Astrocyte (in vitro differentiated cells and primary cell): Measurements from ENCODE around the gene NEFH. TPM values are rescaled to one million over a fixed set of nuclear protein-coding genes. Genes with fewer than 3 reads are reported as not detected.

Experiments used
- DNase-seq: peaks from one replicate; pipeline ENCODE4 v3.0.0-alpha.2; 2010; ENCODE audit warnings: low read depth
- FAIRE-seq: peaks from 2 replicates; lab custom pipeline; 2011; peaks lifted over from hg19 to GRCh38; lab: Jason Lieb, UNC
- H2AFZ ChIP-seq: 2 replicates; pipeline ENCODE4 v1.6.0; 2012; ENCODE audit warnings: low read depth, low read length, inconsistent platforms
- H3K27ac ChIP-seq: 2 replicates; pipeline ENCODE4 v1.5.1; 2011; ENCODE audit warnings: low read depth, low read length, inconsistent platforms
- H3K27me3 ChIP-seq: 2 replicates; pipeline ENCODE4 v1.6.0; 2011; ENCODE audit warnings: low read length, inconsistent platforms; ENCODE audit not compliant: insufficient read depth
- H3K36me3 ChIP-seq: 2 replicates; pipeline ENCODE4 v1.5.1; 2011; ENCODE audit warnings: low read length, inconsistent platforms; ENCODE audit not compliant: insufficient read depth
- H3K4me1 ChIP-seq: 2 replicates; pipeline ENCODE4 v1.5.1; 2011; ENCODE audit warnings: low read length, inconsistent platforms; ENCODE audit not compliant: insufficient read depth
- H3K4me2 ChIP-seq: 2 replicates; pipeline ENCODE4 v1.6.0; 2012; ENCODE audit warnings: low read length, inconsistent platforms
- H3K4me3 ChIP-seq: 2 replicates; pipeline ENCODE4 v1.5.1; 2011; ENCODE audit warnings: low read depth, mild to moderate bottlenecking, low read length, inconsistent platforms; ENCODE audit not compliant: insufficient read depth
- H3K79me2 ChIP-seq: 2 replicates; pipeline ENCODE4 v1.6.0; 2012; ENCODE audit warnings: mild to moderate bottlenecking, low read length, inconsistent platforms; ENCODE audit not compliant: insufficient read depth
- H3K9ac ChIP-seq: 2 replicates; pipeline ENCODE4 v1.6.0; 2012; ENCODE audit warnings: mild to moderate bottlenecking, low read length, inconsistent platforms
- H3K9me3 ChIP-seq: 2 replicates; pipeline ENCODE4 v1.5.1; 2012; ENCODE audit warnings: low read depth, mild to moderate bottlenecking, low read length, inconsistent platforms; ENCODE audit not compliant: insufficient read depth
- H4K20me1 ChIP-seq: 2 replicates; pipeline ENCODE4 v1.6.0; 2012; ENCODE audit warnings: low read length, inconsistent platforms; ENCODE audit not compliant: insufficient read depth
- H3K27ac Mint-ChIP-seq: one replicate; pipeline ENCODE4 v1.8.0; 2021; ENCODE audit warnings: mild to moderate bottlenecking, mixed read lengths; ENCODE audit not compliant: unreplicated experiment
- H3K27me3 Mint-ChIP-seq: one replicate; pipeline ENCODE4 v1.8.0; 2021; ENCODE audit warnings: low read depth, mixed read lengths; ENCODE audit not compliant: unreplicated experiment
- H3K36me3 Mint-ChIP-seq: one replicate; pipeline ENCODE4 v1.8.0; 2021; ENCODE audit warnings: low read depth, mixed read lengths; ENCODE audit not compliant: unreplicated experiment
- H3K4me1 Mint-ChIP-seq: one replicate; pipeline ENCODE4 v1.8.0; 2021; ENCODE audit warnings: low read depth, mixed read lengths; ENCODE audit not compliant: unreplicated experiment
- H3K4me3 Mint-ChIP-seq: one replicate; pipeline ENCODE4 v1.8.0; 2021; ENCODE audit warnings: mild to moderate bottlenecking, moderate library complexity, mixed read lengths; ENCODE audit not compliant: unreplicated experiment
- H3K9me3 Mint-ChIP-seq: one replicate; pipeline ENCODE4 v1.8.0; 2021; ENCODE audit warnings: mild to moderate bottlenecking, mixed read lengths; ENCODE audit not compliant: unreplicated experiment
- EZH2 ChIP-seq: IDR thresholded peaks from 2 replicates; pipeline ENCODE4 v1.6.1; 2012; ENCODE audit warnings: mild to moderate bottlenecking, low read length, inconsistent platforms; ENCODE audit not compliant: insufficient read depth
- total RNA-seq: library from RNA; stranded (reverse); gene quantifications from 2 replicates; pipeline ENCODE4 v1.2.1, GENCODE V29; 2021
- TF ChIP-seq, protein P1 (sequence below): IDR thresholded peaks from 2 replicates; pipeline ENCODE4 v1.5.1; 2011; ENCODE audit warnings: low read depth, mild to moderate bottlenecking, inconsistent platforms, low read length, moderate library complexity; ENCODE audit not compliant: insufficient read depth

NEFH gene
- total RNA-seq, 1 donor from 2014 or later, result 3.1 TPM

DNA sequence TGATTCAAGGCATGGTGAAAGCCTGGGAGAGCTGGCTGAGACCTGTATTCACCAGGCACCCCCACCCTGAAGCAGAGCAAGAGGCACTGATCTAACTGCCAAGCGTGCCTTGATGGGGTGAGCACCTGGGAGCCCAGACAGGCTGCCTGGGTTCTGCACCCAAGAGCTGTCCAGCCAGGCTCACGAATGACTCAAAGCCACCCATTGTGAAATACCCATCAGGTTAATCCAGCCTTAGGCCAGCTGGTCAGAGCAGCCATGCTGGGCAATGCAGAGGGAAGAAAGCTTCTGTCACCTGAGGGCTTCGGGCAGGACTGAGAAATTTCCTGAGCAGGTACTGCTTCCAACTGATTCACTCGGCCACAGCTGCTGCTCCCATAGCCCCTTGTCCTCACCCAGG, 51.4 kb downstream of the NEFH start:
- H3K9ac ChIP-seq, result no peak overlapping the region
- H3K27ac Mint-ChIP-seq, result no peak overlapping the region
- no peak overlapping the region for H3K4me3 Mint-ChIP-seq
- TF ChIP-seq, protein P1, sequence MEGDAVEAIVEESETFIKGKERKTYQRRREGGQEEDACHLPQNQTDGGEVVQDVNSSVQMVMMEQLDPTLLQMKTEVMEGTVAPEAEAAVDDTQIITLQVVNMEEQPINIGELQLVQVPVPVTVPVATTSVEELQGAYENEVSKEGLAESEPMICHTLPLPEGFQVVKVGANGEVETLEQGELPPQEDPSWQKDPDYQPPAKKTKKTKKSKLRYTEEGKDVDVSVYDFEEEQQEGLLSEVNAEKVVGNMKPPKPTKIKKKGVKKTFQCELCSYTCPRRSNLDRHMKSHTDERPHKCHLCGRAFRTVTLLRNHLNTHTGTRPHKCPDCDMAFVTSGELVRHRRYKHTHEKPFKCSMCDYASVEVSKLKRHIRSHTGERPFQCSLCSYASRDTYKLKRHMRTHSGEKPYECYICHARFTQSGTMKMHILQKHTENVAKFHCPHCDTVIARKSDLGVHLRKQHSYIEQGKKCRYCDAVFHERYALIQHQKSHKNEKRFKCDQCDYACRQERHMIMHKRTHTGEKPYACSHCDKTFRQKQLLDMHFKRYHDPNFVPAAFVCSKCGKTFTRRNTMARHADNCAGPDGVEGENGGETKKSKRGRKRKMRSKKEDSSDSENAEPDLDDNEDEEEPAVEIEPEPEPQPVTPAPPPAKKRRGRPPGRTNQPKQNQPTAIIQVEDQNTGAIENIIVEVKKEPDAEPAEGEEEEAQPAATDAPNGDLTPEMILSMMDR, result no peak
- no peak for TF ChIP-seq EZH2
- no peak overlapping the region for H3K27ac ChIP-seq
- H3K9me3 ChIP-seq, result no peaks in the 10 kb centered on the region
- H3K4me3 ChIP-seq, result no peak overlapping the region
- H2AFZ ChIP-seq, result no peak overlapping the region
- H3K4me2 ChIP-seq, result no peak overlapping the region
- DNase-seq (no peak), FAIRE-seq (no peak)
- H3K27me3 ChIP-seq, result no peaks in the 10 kb centered on the region
- no peaks in the 10 kb centered on the region for H3K4me1 ChIP-seq
- peaks cover 6% of the 10 kb centered on the region for H3K79me2 ChIP-seq
- H3K4me1 Mint-ChIP-seq, result peaks cover 6% of the 10 kb centered on the region
- peaks cover 27% of the 10 kb centered on the region for H3K36me3 Mint-ChIP-seq
- H3K27me3 Mint-ChIP-seq, result no peaks in the 10 kb centered on the region
- H3K9me3 Mint-ChIP-seq, result no peaks in the 10 kb centered on the region
- H4K20me1 ChIP-seq, result peaks cover 15% of the 10 kb centered on the region
- H3K36me3 ChIP-seq, result peaks cover 73% of the 10 kb centered on the region

DNA sequence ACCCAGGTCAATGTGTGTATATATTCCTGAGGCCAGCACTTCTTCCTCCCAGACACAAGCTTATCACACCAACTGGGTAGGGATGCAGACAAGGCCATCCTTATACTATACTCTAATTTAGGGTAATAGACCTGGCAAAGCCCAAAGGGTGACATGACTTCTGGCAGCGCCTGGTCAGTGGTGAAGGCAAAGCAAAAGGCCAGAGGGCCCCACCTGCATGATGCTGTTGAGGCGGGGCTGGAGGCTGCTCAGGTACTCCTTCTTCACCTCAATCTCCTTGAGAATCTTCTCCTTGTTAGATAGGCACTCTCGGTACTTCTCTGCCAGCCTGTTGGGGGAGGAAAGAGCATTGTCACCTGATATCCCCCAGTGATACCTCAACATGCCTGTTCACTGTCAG, 56.4 kb downstream of the NEFH start:
- Histone ChIP-seq H2AFZ (no peak overlapping the region), H3K79me2 (no peaks in the 10 kb centered on the region), H3K4me2 (no peak overlapping the region), H3K9me3 (no peaks in the 10 kb centered on the region), H3K4me1 (no peaks in the 10 kb centered on the region), H4K20me1 (peaks cover 9% of the 10 kb centered on the region), H3K9ac (no peak overlapping the region), H3K27me3 (no peaks in the 10 kb centered on the region), H3K4me3 (no peak overlapping the region), H3K36me3 (peaks cover 65% of the 10 kb centered on the region), H3K27ac (no peak overlapping the region)
- FAIRE-seq, result no peak
- Mint-ChIP-seq H3K27ac (no peak overlapping the region), H3K36me3 (peaks cover 33% of the 10 kb centered on the region), H3K9me3 (no peaks in the 10 kb centered on the region), H3K4me1 (peaks cover 8% of the 10 kb centered on the region), H3K27me3 (no peaks in the 10 kb centered on the region), H3K4me3 (no peak overlapping the region)
- TF ChIP-seq, protein P1, result no peak
- TF ChIP-seq EZH2, result no peak
- DNase-seq, result no peak

DNA sequence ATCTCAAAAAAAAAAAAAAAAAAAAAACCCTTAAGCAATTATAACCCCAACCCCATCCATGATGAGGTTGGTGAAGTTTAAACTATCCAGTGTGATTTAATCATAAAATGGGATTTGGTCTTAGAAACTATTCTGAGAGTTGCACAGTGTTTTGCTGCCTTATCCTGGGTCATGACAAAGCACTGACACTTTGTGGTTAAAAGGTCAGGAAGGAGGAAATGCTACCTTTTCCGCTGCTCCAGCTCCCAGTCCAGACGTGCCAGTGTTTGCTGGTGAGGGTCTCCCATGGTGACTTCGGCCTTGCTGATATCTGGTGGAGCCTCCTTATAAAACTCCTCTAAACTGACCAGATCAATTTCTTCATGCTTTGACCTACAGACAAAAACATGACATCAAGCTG, 59.1 kb downstream of the NEFH start:
- H3K4me1 Mint-ChIP-seq, result peaks cover 8% of the 10 kb centered on the region
- Histone ChIP-seq H3K9me3 (no peaks in the 10 kb centered on the region), H3K27me3 (no peaks in the 10 kb centered on the region), H3K27ac (no peak overlapping the region), H3K4me3 (no peak overlapping the region), H4K20me1 (peaks cover 8% of the 10 kb centered on the region), H3K79me2 (no peaks in the 10 kb centered on the region), H3K9ac (no peak overlapping the region), H2AFZ (no peak overlapping the region), H3K36me3 (peaks cover 60% of the 10 kb centered on the region), H3K4me1 (no peaks in the 10 kb centered on the region), H3K4me2 (no peak overlapping the region)
- TF ChIP-seq EZH2, result no peak
- TF ChIP-seq, protein P1, result no peak
- no peak for DNase-seq
- no peaks in the 10 kb centered on the region for H3K27me3 Mint-ChIP-seq
- FAIRE-seq, result no peak
- H3K9me3 Mint-ChIP-seq, result no peaks in the 10 kb centered on the region
- H3K36me3 Mint-ChIP-seq, result peaks cover 22% of the 10 kb centered on the region
- no peak overlapping the region for H3K4me3 Mint-ChIP-seq
- no peak overlapping the region for H3K27ac Mint-ChIP-seq

Other genes with a start within 250 kb of the NEFH start
- gene RHBDD3, start 212.2 kb upstream of the NEFH start, total RNA-seq, result 35.6 and 39.2 TPM in 2 replicates
- 173 and 199 TPM in 2 replicates for gene EWSR1, start 211.9 kb upstream of the NEFH start, total RNA-seq
- gene GAS2L1, start 173.6 kb upstream of the NEFH start, total RNA-seq, result 24.3 and 26.0 TPM in 2 replicates
- gene RASL10A, start 164.5 kb upstream of the NEFH start, total RNA-seq, result 0.19 and 1.5 TPM in 2 replicates
- gene AP1B1, start 91.6 kb upstream of the NEFH start, total RNA-seq, result 65.9 and 69.5 TPM in 2 replicates
- not detected in 2 replicates for gene RFPL1, start 41.6 kb upstream of the NEFH start, total RNA-seq
- gene THOC5, start 73.5 kb downstream of the NEFH start, total RNA-seq, result 85.0 and 92.5 TPM in 2 replicates
- gene NIPSNAP1, start 100.9 kb downstream of the NEFH start, total RNA-seq, result 84.7 and 85.4 TPM in 2 replicates
- 84.8 and 93.4 TPM in 2 replicates for gene NF2, start 123.4 kb downstream of the NEFH start, total RNA-seq
- 0.12 TPM in 1 of 2 replicates, not detected in the other for gene CABP7, start 239.8 kb downstream of the NEFH start, total RNA-seq